Stimulated activated CD8-positive, alpha-beta memory T cell treated with anti-CD3 and anti-CD28 coated beads, Interleukin-4, amount 100 ng/mL, for 1 hour (primary cell): ENCODE measurements around the gene NCBP2L.
"Not testable (repeated sequence)": the region's sequence is repeated elsewhere in the genome, so short reads cannot be mapped to it uniquely, and the experiment has no call there.

Source experiments
- DNase-seq, 2 donors: peaks; one replicate each; pipeline ENCODE4 v3.0.0-alpha.2; 2020; ENCODE audit warnings: low read depth in 2 of 2, low spot score in 1 of 2

The NCBP2L gene

GRCh38 chrX:107804427-107804826 is 26.9 kb downstream of the NCBP2L start:
- no peak for DNase-seq

GRCh38 chrX:107805179-107805578 is 27.6 kb downstream of the NCBP2L start:
- DNase-seq: no peak

- not testable (repeated sequence) for DNase-seq
Measured at GRCh38 chrX:107810053-107810452, 32.5 kb downstream of the NCBP2L start.

- DNase-seq: no peak
Measured at GRCh38 chrX:107818900-107819521, 41.5 kb downstream of the NCBP2L start.

- no peak for DNase-seq
Measured at GRCh38 chrX:107823042-107823441, 45.5 kb downstream of the NCBP2L start.

GRCh38 chrX:107823456-107823855 is 45.9 kb downstream of the NCBP2L start:
- no peak for DNase-seq

- peak in 1 of 2 donors; percentile 9 for DNase-seq
Measured at GRCh38 chrX:107825698-107826237, 48.2 kb downstream of the NCBP2L start, which contains the start of gene MID2. Gene MID2 (plus strand): TSS chrX:107825866. CDS start chrX:107826427, 561 bp downstream.

GRCh38 chrX:107826238-107827029 is 48.9 kb downstream of the NCBP2L start:
- DNase-seq: peak; percentile 1 to 2

- no peak for DNase-seq
Measured at GRCh38 chrX:107827030-107827831, 49.7 kb downstream of the NCBP2L start.

- DNase-seq: no peak
Measured at GRCh38 chrX:107827852-107828251, 50.3 kb downstream of the NCBP2L start.

GRCh38 chrX:107829878-107830277 is 52.3 kb downstream of the NCBP2L start:
- no peak for DNase-seq

GRCh38 chrX:107831071-107831730 is 53.7 kb downstream of the NCBP2L start:
- DNase-seq: no peak

- no peak for DNase-seq
Measured at GRCh38 chrX:107834275-107835201, 57.0 kb downstream of the NCBP2L start.

GRCh38 chrX:107836958-107837357 is 59.4 kb downstream of the NCBP2L start:
- DNase-seq: no peak

- no peak for DNase-seq
Measured at GRCh38 chrX:107840971-107841370, 63.4 kb downstream of the NCBP2L start.

- no peak for DNase-seq
Measured at GRCh38 chrX:107842715-107843400, 65.3 kb downstream of the NCBP2L start.
